H9 (cell line): ENCODE data around the gene DNAAF2. TPM values are rescaled to one million over a fixed set of nuclear protein-coding genes. Genes with fewer than 3 reads are reported as not detected.

ENCODE experiments used
- DNase-seq: peaks from one replicate; pipeline ENCODE4 v3.0.0-alpha.2; 2017
- H2AFZ ChIP-seq: one replicate; pipeline ENCODE4 v1.6.1; 2013; ENCODE audit warnings: mild to moderate bottlenecking, low read length, control low read depth, moderate library complexity
- H2AK5ac ChIP-seq: 2 replicates; pipeline ENCODE4 v1.6.1; 2013; ENCODE audit warnings: low read length, control low read depth, mixed read lengths; ENCODE audit not compliant: insufficient read length
- H2BK120ac ChIP-seq: one replicate; pipeline ENCODE4 v1.6.1; 2013; ENCODE audit warnings: low read depth, mild to moderate bottlenecking, low read length, control low read depth, inconsistent platforms; ENCODE audit not compliant: poor library complexity, severe bottlenecking
- H2BK12ac ChIP-seq: 2 replicates; pipeline ENCODE4 v1.6.1; 2013; ENCODE audit warnings: low read length, control low read depth, mixed read lengths, low read depth; ENCODE audit not compliant: insufficient read length
- H2BK15ac ChIP-seq: 2 replicates; pipeline ENCODE4 v1.6.1; 2013; ENCODE audit warnings: low read depth, low read length, control low read depth
- H2BK20ac ChIP-seq: one replicate; pipeline ENCODE4 v1.6.1; 2013; ENCODE audit warnings: low read depth, mild to moderate bottlenecking, low read length, control low read depth, inconsistent platforms; ENCODE audit not compliant: poor library complexity, severe bottlenecking
- H2BK5ac ChIP-seq: 2 replicates; pipeline ENCODE4 v1.6.1; 2013; ENCODE audit warnings: low read length, control low read depth, mixed read lengths; ENCODE audit not compliant: insufficient read length
- H3K14ac ChIP-seq: 2 replicates; pipeline ENCODE4 v1.6.1; 2013; ENCODE audit warnings: low read length, control low read depth; ENCODE audit not compliant: insufficient read depth
- H3K18ac ChIP-seq: 2 replicates; pipeline ENCODE4 v1.6.1; 2013; ENCODE audit warnings: low read depth, mild to moderate bottlenecking, mixed read lengths, low read length, control low read depth; ENCODE audit not compliant: insufficient read length
- H3K23ac ChIP-seq: 2 replicates; pipeline ENCODE4 v1.6.1; 2013; ENCODE audit warnings: low read length, control low read depth, mixed read lengths, low read depth; ENCODE audit not compliant: insufficient read length
- H3K23me2 ChIP-seq: 2 replicates; pipeline ENCODE4 v1.6.1; 2013; ENCODE audit warnings: low read depth, mild to moderate bottlenecking, mixed read lengths, low read length, control low read depth; ENCODE audit not compliant: insufficient read length, poor library complexity, severe bottlenecking
- H3K27ac ChIP-seq: 2 replicates; pipeline ENCODE4 v1.5.1; 2013; ENCODE audit warnings: low read length, control low read depth, mixed read lengths, low read depth; ENCODE audit not compliant: insufficient read length
- H3K27me3 ChIP-seq: 2 replicates; pipeline ENCODE4 v1.6.1; 2013; ENCODE audit warnings: low read length, control low read depth, inconsistent platforms; ENCODE audit not compliant: insufficient read depth
- H3K4ac ChIP-seq: 2 replicates; pipeline ENCODE4 v1.6.1; 2013; ENCODE audit warnings: low read depth, mild to moderate bottlenecking, control low read depth, inconsistent platforms, low read length, moderate library complexity
- H3K4me1 ChIP-seq: 2 replicates; pipeline ENCODE4 v1.6.1; 2013; ENCODE audit warnings: low read length, control low read depth, inconsistent platforms; ENCODE audit not compliant: insufficient read depth
- H3K4me2 ChIP-seq: 2 replicates; pipeline ENCODE4 v1.6.1; 2013; ENCODE audit warnings: low read length, control low read depth, mixed read lengths; ENCODE audit not compliant: insufficient read length, insufficient read depth
- H3K56ac ChIP-seq: 2 replicates; pipeline ENCODE4 v1.6.1; 2013; ENCODE audit warnings: low read depth, mild to moderate bottlenecking, mixed read lengths, low read length, control low read depth; ENCODE audit not compliant: insufficient read length
- H3K79me1 ChIP-seq: 2 replicates; pipeline ENCODE4 v1.6.1; 2013; ENCODE audit warnings: low read depth, mild to moderate bottlenecking, moderate library complexity, low read length, control low read depth, inconsistent platforms; ENCODE audit not compliant: insufficient read depth, poor library complexity, severe bottlenecking
- H3K79me2 ChIP-seq: 2 replicates; pipeline ENCODE4 v1.6.1; 2013; ENCODE audit warnings: low read length, control low read depth, inconsistent platforms; ENCODE audit not compliant: insufficient read depth
- H3K9ac ChIP-seq: 2 replicates; pipeline ENCODE4 v1.6.1; 2013; ENCODE audit warnings: low read length, control low read depth, mixed read lengths; ENCODE audit not compliant: insufficient read length; ENCODE audit errors: extremely low read depth
- H3K9me3 ChIP-seq: one replicate; pipeline ENCODE4 v1.6.1; 2013; ENCODE audit warnings: low read depth, low read length, inconsistent platforms; ENCODE audit not compliant: control insufficient read depth
- H3T11ph ChIP-seq: one replicate; pipeline ENCODE4 v1.6.1; 2013; ENCODE audit warnings: mild to moderate bottlenecking, low read length, control low read depth, inconsistent platforms
- H4K20me1 ChIP-seq: one replicate; pipeline ENCODE4 v1.6.1; 2013; ENCODE audit not compliant: control insufficient read depth, insufficient read length, insufficient read depth
- H4K5ac ChIP-seq: 2 replicates; pipeline ENCODE4 v1.6.1; 2013; ENCODE audit warnings: low read depth, mild to moderate bottlenecking, mixed read lengths, low read length, control low read depth; ENCODE audit not compliant: insufficient read length
- H4K8ac ChIP-seq: replicated peaks from 2 replicates; pipeline ENCODE4 v1.6.1; 2013; ENCODE audit warnings: low read length, control low read depth, mixed read lengths, low read depth; ENCODE audit not compliant: insufficient read length
- H4K91ac ChIP-seq: 2 replicates; pipeline ENCODE4 v1.6.1; 2013; ENCODE audit warnings: low read depth, mild to moderate bottlenecking, moderate library complexity, mixed read lengths, low read length, control low read depth; ENCODE audit not compliant: insufficient read length
- H3K27ac Mint-ChIP-seq, 3 experiments: 2 replicates in 2 of 3; 3 replicates in 1 of 3; pipeline ENCODE4 v1.8.0; 2020 to 2021; ENCODE audit warnings: mixed read lengths in 3 of 3, mild to moderate bottlenecking in 1 of 3, moderate library complexity in 1 of 3
- H3K27me3 Mint-ChIP-seq: 2 replicates; pipeline ENCODE4 v1.8.0; 2021; ENCODE audit warnings: low read depth, mild to moderate bottlenecking, moderate library complexity, mixed read lengths
- H3K36me3 Mint-ChIP-seq, 3 experiments: 2 replicates in 2 of 3; 3 replicates in 1 of 3; pipeline ENCODE4 v1.8.0; 2020 to 2021; ENCODE audit warnings: low read depth in 3 of 3, mixed read lengths in 3 of 3; ENCODE audit not compliant: insufficient read depth in 1 of 3
- H3K4me1 Mint-ChIP-seq, 2 experiments: 2 replicates each; pipeline ENCODE4 v1.8.0; 2020; ENCODE audit warnings: mixed read lengths in 2 of 2
- H3K4me3 Mint-ChIP-seq, 2 experiments: 2 replicates in 1 of 2; 3 replicates in 1 of 2; pipeline ENCODE4 v1.8.0; 2020 to 2021; ENCODE audit warnings: mild to moderate bottlenecking in 2 of 2, mixed read lengths in 2 of 2, moderate library complexity in 1 of 2
- H3K9me3 Mint-ChIP-seq, 2 experiments: 2 replicates in 1 of 2; 3 replicates in 1 of 2; pipeline ENCODE4 v1.8.0; 2020; ENCODE audit warnings: mild to moderate bottlenecking in 2 of 2, mixed read lengths in 2 of 2, moderate library complexity in 1 of 2
- WGBS: extraction: QIAGEN DNeasy Blood & Tissue Kit; methylation state at CpG from one replicate; pipeline ENCODE4 v1.1.7; 2013; ENCODE audit warnings: missing lambda C conversion rate, low lambda C conversion rate, mixed read lengths; ENCODE audit not compliant: insufficient read length; ENCODE audit errors: extremely low coverage; 5-methylcytosine and 5-hydroxymethylcytosine counted together
- total RNA-seq: library from RNA; stranded (reverse); gene quantifications from 2 replicates; pipeline ENCODE4 v1.2.1, GENCODE V29; 2021
- TF ChIP-seq, protein P1 (sequence below): fragments of 200-600 bp; sonication (generic); conservative IDR thresholded peaks from 3 replicates; pipeline ENCODE4 v1.8.0; 2021; ENCODE audit warnings: antibody characterized with exemption, mild to moderate bottlenecking

Gene DNAAF2
- total RNA-seq, 1 experiment from 2014 or later: 26.3 TPM

GRCh38 chr14:49615776-49616175 lies 19.3 kb downstream of the DNAAF2 start:
- DNase-seq: no peak
- Histone ChIP-seq H3K23ac (no peak overlapping the region), H2BK20ac (no peak overlapping the region), H3T11ph (no peak overlapping the region), H3K79me1 (no peaks in the 10 kb centered on the region), H4K91ac (no peak overlapping the region), H3K9ac (no peak overlapping the region), H3K56ac (no peak overlapping the region), H3K9me3 (no peaks in the 10 kb centered on the region), H4K8ac (no peak overlapping the region), H2BK15ac (no peak overlapping the region), H3K4me2 (no peak overlapping the region), H3K27ac (no peak overlapping the region), H3K4me1 (no peaks in the 10 kb centered on the region), H2AFZ (no peak overlapping the region), H4K5ac (no peak overlapping the region), H3K27me3 (no peaks in the 10 kb centered on the region), H4K20me1 (no peaks in the 10 kb centered on the region), H2BK120ac (no peak overlapping the region), H3K4ac (no peak overlapping the region), H2AK5ac (no peak overlapping the region), H2BK5ac (no peak overlapping the region), H3K14ac (no peak overlapping the region), H2BK12ac (no peak overlapping the region), H3K79me2 (peaks cover 8% of the 10 kb centered on the region; the same call in 1 of the 2 replicates), H3K18ac (no peak overlapping the region), H3K23me2 (peaks cover under 1% of the 10 kb centered on the region)
- peaks cover 10 to 45% (median 28%) of the 10 kb centered on the region in 3 experiments for H3K36me3 Mint-ChIP-seq
- no peaks in the 10 kb centered on the region; a peak in 1 of 5 replicates for H3K9me3 Mint-ChIP-seq
- WGBS: no CpG with 5 or more reads among the region's 6 CpGs
- H3K27ac Mint-ChIP-seq: peak overlapping the region in 1 of 3 experiments; percentile 91; a peak in 2 of 7 replicates
- TF ChIP-seq, protein P1, sequence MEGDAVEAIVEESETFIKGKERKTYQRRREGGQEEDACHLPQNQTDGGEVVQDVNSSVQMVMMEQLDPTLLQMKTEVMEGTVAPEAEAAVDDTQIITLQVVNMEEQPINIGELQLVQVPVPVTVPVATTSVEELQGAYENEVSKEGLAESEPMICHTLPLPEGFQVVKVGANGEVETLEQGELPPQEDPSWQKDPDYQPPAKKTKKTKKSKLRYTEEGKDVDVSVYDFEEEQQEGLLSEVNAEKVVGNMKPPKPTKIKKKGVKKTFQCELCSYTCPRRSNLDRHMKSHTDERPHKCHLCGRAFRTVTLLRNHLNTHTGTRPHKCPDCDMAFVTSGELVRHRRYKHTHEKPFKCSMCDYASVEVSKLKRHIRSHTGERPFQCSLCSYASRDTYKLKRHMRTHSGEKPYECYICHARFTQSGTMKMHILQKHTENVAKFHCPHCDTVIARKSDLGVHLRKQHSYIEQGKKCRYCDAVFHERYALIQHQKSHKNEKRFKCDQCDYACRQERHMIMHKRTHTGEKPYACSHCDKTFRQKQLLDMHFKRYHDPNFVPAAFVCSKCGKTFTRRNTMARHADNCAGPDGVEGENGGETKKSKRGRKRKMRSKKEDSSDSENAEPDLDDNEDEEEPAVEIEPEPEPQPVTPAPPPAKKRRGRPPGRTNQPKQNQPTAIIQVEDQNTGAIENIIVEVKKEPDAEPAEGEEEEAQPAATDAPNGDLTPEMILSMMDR: no peak
- peaks cover 6 to 8% of the 10 kb centered on the region in 2 experiments; a peak in 3 of 4 replicates for H3K4me1 Mint-ChIP-seq
- H3K27me3 Mint-ChIP-seq: no peaks in the 10 kb centered on the region
- H3K4me3 Mint-ChIP-seq: no peak overlapping the region
